NCI-H748 (cell line): Measurements from ENCODE around the gene HSPBAP1.

Source experiments
- DNase-seq: peaks from one replicate; lab custom pipeline; 2025; ENCODE audit not compliant: unreplicated experiment; lab: John Stamatoyannopoulos, UW

HSPBAP1 gene

GRCh38 chr3:122793568-122794416 is at the start of gene HSPBAP1:
HSPBAP1 (minus strand) TSS chr3:122793831; CDS start chr3:122793680, 151 bp downstream.
- DNase-seq = no peak

- no peak for DNase-seq
Observed at GRCh38 chr3:122835590-122835989, 42.0 kb upstream of the HSPBAP1 start.

GRCh38 chr3:122828281-122828680 is 34.6 kb upstream of the HSPBAP1 start:
- no peak for DNase-seq

GRCh38 chr3:122826278-122826677 is 32.6 kb upstream of the HSPBAP1 start:
- DNase-seq = no peak

- no peak for DNase-seq
Observed at GRCh38 chr3:122825460-122825859, 31.8 kb upstream of the HSPBAP1 start.

- DNase-seq = no peak
Observed at GRCh38 chr3:122824465-122825381, 31.1 kb upstream of the HSPBAP1 start.

- DNase-seq = no peak
Observed at GRCh38 chr3:122816587-122816986, 23.0 kb upstream of the HSPBAP1 start.

GRCh38 chr3:122810734-122811133 is 17.1 kb upstream of the HSPBAP1 start:
- no peak for DNase-seq

GRCh38 chr3:122803977-122804376 is 10.3 kb upstream of the HSPBAP1 start:
- no peak for DNase-seq

- no peak for DNase-seq
Observed at GRCh38 chr3:122802323-122802722, 8.7 kb upstream of the HSPBAP1 start.

GRCh38 chr3:122800706-122801237 is 7.1 kb upstream of the HSPBAP1 start:
- DNase-seq = no peak

- no peak for DNase-seq
Observed at GRCh38 chr3:122800031-122800430, 6.4 kb upstream of the HSPBAP1 start.

- no peak for DNase-seq
Observed at GRCh38 chr3:122799322-122799721, 5.7 kb upstream of the HSPBAP1 start.

GRCh38 chr3:122797291-122797690 is 3.7 kb upstream of the HSPBAP1 start:
- DNase-seq = no peak

GRCh38 chr3:122795674-122796195 is 2.1 kb upstream of the HSPBAP1 start:
- DNase-seq = no peak

GRCh38 chr3:122794779-122795673 is 1.4 kb upstream of the HSPBAP1 start, which contains the start of gene SLC49A4:
SLC49A4 (plus strand) TSS chr3:122795069; CDS start chr3:122795193, 124 bp downstream.
- DNase-seq = no peak

- no peak for DNase-seq
Observed at GRCh38 chr3:122794483-122794778, 800 bp upstream of the HSPBAP1 start.

GRCh38 chr3:122789585-122790273 is 3.9 kb downstream of the HSPBAP1 start:
- no peak for DNase-seq

- DNase-seq = no peak
Observed at GRCh38 chr3:122787872-122788271, 5.8 kb downstream of the HSPBAP1 start.

GRCh38 chr3:122786066-122786465 is 7.6 kb downstream of the HSPBAP1 start:
- DNase-seq = no peak
